Breast epithelium (tissue), 3 donors: Measurements from ENCODE around the gene UBE2Q1.

Experiments used
- POLR2A ChIP-seq: fragments of 450-650 bp; IDR thresholded peaks from one replicate; pipeline ENCODE4 v1.6.1; 2016; ENCODE audit warnings: antibody characterized with exemption, mild to moderate bottlenecking, moderate library complexity
- POLR2AphosphoS5 ChIP-seq, 3 donors: sonication (generic); formaldehyde crosslinking; IDR thresholded peaks; one replicate each; pipeline ENCODE4 v1.6.1; 2017; ENCODE audit warnings: antibody characterized with exemption in 3 of 3
- TF ChIP-seq, protein P1 (sequence below), 3 donors: fragments of 450-650 bp; IDR thresholded peaks; one replicate each; pipeline ENCODE4 v1.5.1; 2016 to 2017; ENCODE audit warnings: antibody characterized with exemption in 3 of 3, mild to moderate bottlenecking in 3 of 3, moderate library complexity in 3 of 3

DNA sequence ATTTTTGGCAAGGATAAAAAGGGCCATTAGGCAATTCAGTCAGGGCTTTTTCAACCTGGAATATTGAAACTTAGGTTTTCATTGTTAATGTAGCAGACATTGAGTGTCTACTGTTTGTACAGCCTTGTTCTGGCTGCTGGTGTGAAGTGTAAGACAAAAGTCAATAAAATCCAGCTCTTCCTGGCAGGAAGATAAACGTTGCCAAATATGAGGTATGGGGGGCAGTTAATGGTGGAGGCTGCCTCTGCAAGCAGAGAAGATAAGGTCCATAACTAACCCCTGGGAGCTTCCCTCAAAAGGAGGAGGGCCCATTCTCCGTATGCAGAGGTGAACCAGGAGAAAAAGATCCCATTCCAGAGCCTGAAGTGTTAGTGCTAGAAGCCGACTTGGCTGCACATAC, 36.8 kb downstream of the UBE2Q1 start:
- TF ChIP-seq, protein P1, sequence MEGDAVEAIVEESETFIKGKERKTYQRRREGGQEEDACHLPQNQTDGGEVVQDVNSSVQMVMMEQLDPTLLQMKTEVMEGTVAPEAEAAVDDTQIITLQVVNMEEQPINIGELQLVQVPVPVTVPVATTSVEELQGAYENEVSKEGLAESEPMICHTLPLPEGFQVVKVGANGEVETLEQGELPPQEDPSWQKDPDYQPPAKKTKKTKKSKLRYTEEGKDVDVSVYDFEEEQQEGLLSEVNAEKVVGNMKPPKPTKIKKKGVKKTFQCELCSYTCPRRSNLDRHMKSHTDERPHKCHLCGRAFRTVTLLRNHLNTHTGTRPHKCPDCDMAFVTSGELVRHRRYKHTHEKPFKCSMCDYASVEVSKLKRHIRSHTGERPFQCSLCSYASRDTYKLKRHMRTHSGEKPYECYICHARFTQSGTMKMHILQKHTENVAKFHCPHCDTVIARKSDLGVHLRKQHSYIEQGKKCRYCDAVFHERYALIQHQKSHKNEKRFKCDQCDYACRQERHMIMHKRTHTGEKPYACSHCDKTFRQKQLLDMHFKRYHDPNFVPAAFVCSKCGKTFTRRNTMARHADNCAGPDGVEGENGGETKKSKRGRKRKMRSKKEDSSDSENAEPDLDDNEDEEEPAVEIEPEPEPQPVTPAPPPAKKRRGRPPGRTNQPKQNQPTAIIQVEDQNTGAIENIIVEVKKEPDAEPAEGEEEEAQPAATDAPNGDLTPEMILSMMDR (IDR thresholded peaks at IDR 0.05): no peak
- TF ChIP-seq POLR2A (no peak), POLR2AphosphoS5 (IDR thresholded peaks at IDR 0.05) (no peak)
